ENCODE results near the gene BACE1. TPM values are rescaled to one million over a fixed set of nuclear protein-coding genes. Genes with fewer than 3 reads are reported as not detected.
A peak's percentile ranks its signal among the peaks of the same experiment; 100 is the strongest.

The BACE1 gene
- total and polyA plus RNA-seq, 4 donors = 5.1 to 30.7 (median 13.2) TPM

DNA sequence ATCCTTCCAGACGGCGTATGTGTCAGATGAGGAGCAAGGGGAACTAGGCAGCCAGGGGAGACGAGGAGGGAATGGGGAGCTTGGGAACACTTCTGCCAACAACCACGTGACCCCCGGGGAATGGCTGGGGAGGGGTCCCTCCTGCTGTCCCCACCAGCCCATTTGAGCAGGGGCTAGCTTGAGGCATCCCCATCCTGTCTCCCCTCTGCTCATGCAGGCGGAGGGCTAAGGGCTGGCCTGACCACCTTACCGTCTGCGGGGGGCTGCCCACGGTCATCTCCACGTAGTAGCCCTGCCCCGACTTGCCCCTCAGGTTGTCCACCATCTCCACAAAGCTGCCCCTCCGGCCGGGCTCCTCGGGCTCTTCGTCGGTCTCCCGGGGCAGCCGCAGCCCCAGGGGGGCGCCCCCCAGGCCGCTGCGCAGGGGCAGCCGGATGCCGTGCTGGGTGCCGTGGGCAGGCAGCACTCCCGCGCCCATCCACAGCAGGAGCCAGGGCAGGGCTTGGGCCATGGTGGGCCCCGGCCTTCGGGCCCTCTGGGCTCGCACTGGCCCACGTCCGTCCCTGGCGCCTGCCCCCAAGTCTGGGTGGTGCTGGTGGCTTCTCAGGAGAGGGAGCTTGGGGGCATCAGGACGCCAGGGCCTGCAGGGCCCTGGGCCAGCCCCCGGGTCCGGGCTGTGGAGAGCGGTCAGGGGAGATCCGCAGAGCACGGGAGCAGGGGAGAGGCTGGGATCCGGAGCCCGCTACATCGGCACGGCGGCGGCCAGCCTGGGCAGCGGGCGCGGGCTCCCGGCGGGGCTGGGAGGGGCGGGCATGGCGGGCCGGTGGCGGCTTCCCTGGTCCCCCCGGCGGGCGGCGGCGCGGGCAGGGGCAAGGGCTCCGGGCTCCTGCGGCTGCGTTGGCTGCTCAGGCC is 515 bp downstream of the BACE1 start:
- H3K4me3 ChIP-seq = peak overlapping the region; percentile 87
- ATAC-seq (ENCODE audit: insufficient read depth, low FRiP score) = peak; percentile 28
- TF ChIP-seq CTCF (IDR thresholded peaks at IDR 0.05; ENCODE audit: control extremely low read depth, extremely low read depth) = no peak
- no peaks in the 10 kb centered on the region for H3K36me3 ChIP-seq (ENCODE audit: control insufficient read depth in 4 of 4, insufficient read depth in 4 of 4, low read length in 4 of 4)
- H3K9ac ChIP-seq (ENCODE audit: insufficient read depth in 1 of 2, low read length in 2 of 2) = peak overlapping the region; percentile 58 to 63
- peak overlapping the region; percentile 48 to 49 for H3K27ac ChIP-seq (ENCODE audit: low read depth in 1 of 2, low read length in 1 of 2)
- peaks cover 0 to 18% (median 8%) of the 10 kb centered on the region in 5 donors for H3K4me1 ChIP-seq (ENCODE audit: control insufficient read depth in 5 of 5, insufficient read depth in 5 of 5, low read length in 5 of 5)
- H3K9me3 ChIP-seq (ENCODE audit: control insufficient read depth in 4 of 4, insufficient read depth in 3 of 4, low read length in 3 of 4) = no peaks in the 10 kb centered on the region
- WGBS, 2 donors = 1 to 2% methylated on average over 46 to 62 of the region's 62 CpGs
- H3K27me3 ChIP-seq (ENCODE audit: control insufficient read depth in 3 of 3, insufficient read depth in 3 of 3, low read length in 2 of 3) = no peaks in the 10 kb centered on the region
- DNase-seq = peak in 1 of 3 donors; percentile 5

- Histone ChIP-seq H3K4me3 (peak overlapping the region; percentile 87), H3K36me3 (ENCODE audit: control insufficient read depth in 4 of 4, insufficient read depth in 4 of 4, low read length in 4 of 4) (no peaks in the 10 kb centered on the region), H3K9me3 (ENCODE audit: control insufficient read depth in 4 of 4, insufficient read depth in 3 of 4, low read length in 3 of 4) (no peaks in the 10 kb centered on the region), H3K27me3 (ENCODE audit: control insufficient read depth in 3 of 3, insufficient read depth in 3 of 3, low read length in 2 of 3) (no peaks in the 10 kb centered on the region), H3K4me1 (ENCODE audit: control insufficient read depth in 5 of 5, insufficient read depth in 5 of 5, low read length in 5 of 5) (peaks cover 0 to 18% (median 8%) of the 10 kb centered on the region in 5 donors), H3K27ac (ENCODE audit: low read depth in 1 of 2, low read length in 1 of 2) (no peak overlapping the region), H3K9ac (ENCODE audit: insufficient read depth in 1 of 2, low read length in 2 of 2) (peak overlapping the region; percentile 4 to 58)
- DNase-seq (peak in 2 of 3 donors; percentile 6 to 13), ATAC-seq (ENCODE audit: insufficient read depth, low FRiP score) (no peak)
- TF ChIP-seq CTCF (IDR thresholded peaks at IDR 0.05; ENCODE audit: control extremely low read depth, extremely low read depth) = no peak
- 14 to 23% methylated on average over 10 of the region's 10 CpGs for WGBS, 2 donors
These were observed 1.2 kb downstream of the BACE1 start for GRCh38 chr11:117314840-117315239.

GRCh38 chr11:117313828-117314768 is 2.0 kb downstream of the BACE1 start:
- WGBS, 2 donors = 70 to 76% methylated on average over 14 of the region's 14 CpGs
- no peak for ATAC-seq (ENCODE audit: insufficient read depth, low FRiP score)

More at GRCh38 chr11:117313828-117314768, 2.0 kb downstream of the BACE1 start:
- Histone ChIP-seq H3K36me3 (ENCODE audit: control insufficient read depth in 4 of 4, insufficient read depth in 4 of 4, low read length in 4 of 4) (no peaks in the 10 kb centered on the region), H3K27me3 (ENCODE audit: control insufficient read depth in 3 of 3, insufficient read depth in 3 of 3, low read length in 2 of 3) (no peaks in the 10 kb centered on the region), H3K9me3 (ENCODE audit: control insufficient read depth in 4 of 4, insufficient read depth in 3 of 4, low read length in 3 of 4) (no peaks in the 10 kb centered on the region), H3K27ac (ENCODE audit: low read depth in 1 of 2, low read length in 1 of 2) (no peak overlapping the region), H3K4me1 (ENCODE audit: control insufficient read depth in 5 of 5, insufficient read depth in 5 of 5, low read length in 5 of 5) (peaks cover 0 to 18% (median 8%) of the 10 kb centered on the region in 5 donors), H3K4me3 (no peak overlapping the region), H3K9ac (ENCODE audit: insufficient read depth in 1 of 2, low read length in 2 of 2) (peak overlapping the region in 1 of 2 donors; percentile 4)
- no peak for TF ChIP-seq CTCF (IDR thresholded peaks at IDR 0.05; ENCODE audit: control extremely low read depth, extremely low read depth)
- no peak for DNase-seq

Measured in lung (tissue), 12 donors.